Measurements from ENCODE around the gene BRD9.
A peak's percentile ranks its signal among the peaks of the same experiment; 100 is the strongest.
"Not testable (repeated sequence)": the region's sequence is repeated elsewhere in the genome, so short reads cannot be mapped to it uniquely, and the experiment has no call there.

Gene BRD9
- 18.6 to 39.9 (median 34.0) reads per million in 18 experiments for total RNA-seq

- peak; percentile 80 to 87 for DNase-seq
These were observed at the start of gene BRD9, which contains the start of gene TRIP13 for GRCh38 chr5:892394-893136. TSS of gene BRD9 (minus strand) at chr5:892801. CDS start at chr5:892657, 144 bp downstream. TSS of gene TRIP13 (plus strand) at chr5:892884. CDS start at chr5:892999, 115 bp downstream.

- not testable (repeated sequence) for DNase-seq
These were observed 48.1 kb upstream of the BRD9 start for GRCh38 chr5:940741-941140.

GRCh38 chr5:939368-939767 is 46.8 kb upstream of the BRD9 start:
- no peak for DNase-seq

GRCh38 chr5:937151-937924 is 44.7 kb upstream of the BRD9 start:
- DNase-seq = no peak

GRCh38 chr5:936149-937144 is 43.8 kb upstream of the BRD9 start:
- DNase-seq = no peak

- peak; percentile 6 to 9 for DNase-seq
These were observed 43.0 kb upstream of the BRD9 start for GRCh38 chr5:935510-936084.

GRCh38 chr5:934381-934967 is 41.9 kb upstream of the BRD9 start:
- not testable (repeated sequence) for DNase-seq

- DNase-seq = not testable (repeated sequence)
These were observed 41.4 kb upstream of the BRD9 start for GRCh38 chr5:933951-934350.

GRCh38 chr5:933251-933861 is 40.8 kb upstream of the BRD9 start:
- no peak for DNase-seq

- DNase-seq = no peak
These were observed 40.1 kb upstream of the BRD9 start for GRCh38 chr5:932628-933250.

GRCh38 chr5:932151-932627 is 39.6 kb upstream of the BRD9 start:
- no peak for DNase-seq

GRCh38 chr5:931570-932145 is 39.1 kb upstream of the BRD9 start:
- DNase-seq = no peak

GRCh38 chr5:930866-931265 is 38.3 kb upstream of the BRD9 start:
- no peak for DNase-seq

GRCh38 chr5:929596-929995 is 37.0 kb upstream of the BRD9 start:
- no peak for DNase-seq

GRCh38 chr5:929182-929581 is 36.6 kb upstream of the BRD9 start:
- not testable (repeated sequence) for DNase-seq

GRCh38 chr5:927172-928015 is 34.8 kb upstream of the BRD9 start:
- DNase-seq = no peak

GRCh38 chr5:926417-927171 is 34.0 kb upstream of the BRD9 start:
- DNase-seq = peak in 1 of 2 donors; percentile 7

- DNase-seq = peak; percentile 49 to 73
These were observed 30.8 kb upstream of the BRD9 start for GRCh38 chr5:923281-923873.

Data from inflammatory macrophage (primary cell).